ENCODE measurements around the gene FHDC1. TPM values are rescaled to one million over a fixed set of nuclear protein-coding genes. Genes with fewer than 3 reads are reported as not detected.

Gene FHDC1
- total RNA-seq, 1 donor from 2014 or later = 1.2 TPM

GRCh38 chr4:152956650-152957436, 20.7 kb downstream of the FHDC1 start:
- DNase-seq (ENCODE audit: low spot score) = no peak

GRCh38 chr4:152957437-152958171, 21.5 kb downstream of the FHDC1 start:
- DNase-seq (ENCODE audit: low spot score) = no peak

DNA sequence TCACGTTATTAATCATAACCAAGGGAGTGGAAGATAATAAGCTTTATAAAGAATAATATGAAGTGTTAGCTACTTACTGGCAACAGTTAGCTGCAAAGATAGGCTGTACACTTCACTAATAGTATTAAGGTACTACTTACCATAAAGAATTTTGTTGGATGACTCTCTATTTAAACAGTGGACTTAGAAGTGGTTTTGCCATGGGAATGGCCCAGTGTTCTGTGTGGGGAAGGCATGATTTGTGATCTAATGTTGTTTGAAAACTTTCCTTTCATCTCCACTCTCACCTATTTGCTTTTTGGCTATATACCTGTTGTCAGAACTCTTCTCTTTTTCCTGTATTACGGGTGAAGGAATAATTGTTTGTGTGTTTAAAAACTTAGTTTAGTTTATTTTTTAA, 23.0 kb downstream of the FHDC1 start:
- DNase-seq (ENCODE audit: low spot score) = no peak

- no peak for DNase-seq (ENCODE audit: low spot score)
Measured at GRCh38 chr4:152960082-152960481, 24.0 kb downstream of the FHDC1 start.

DNA sequence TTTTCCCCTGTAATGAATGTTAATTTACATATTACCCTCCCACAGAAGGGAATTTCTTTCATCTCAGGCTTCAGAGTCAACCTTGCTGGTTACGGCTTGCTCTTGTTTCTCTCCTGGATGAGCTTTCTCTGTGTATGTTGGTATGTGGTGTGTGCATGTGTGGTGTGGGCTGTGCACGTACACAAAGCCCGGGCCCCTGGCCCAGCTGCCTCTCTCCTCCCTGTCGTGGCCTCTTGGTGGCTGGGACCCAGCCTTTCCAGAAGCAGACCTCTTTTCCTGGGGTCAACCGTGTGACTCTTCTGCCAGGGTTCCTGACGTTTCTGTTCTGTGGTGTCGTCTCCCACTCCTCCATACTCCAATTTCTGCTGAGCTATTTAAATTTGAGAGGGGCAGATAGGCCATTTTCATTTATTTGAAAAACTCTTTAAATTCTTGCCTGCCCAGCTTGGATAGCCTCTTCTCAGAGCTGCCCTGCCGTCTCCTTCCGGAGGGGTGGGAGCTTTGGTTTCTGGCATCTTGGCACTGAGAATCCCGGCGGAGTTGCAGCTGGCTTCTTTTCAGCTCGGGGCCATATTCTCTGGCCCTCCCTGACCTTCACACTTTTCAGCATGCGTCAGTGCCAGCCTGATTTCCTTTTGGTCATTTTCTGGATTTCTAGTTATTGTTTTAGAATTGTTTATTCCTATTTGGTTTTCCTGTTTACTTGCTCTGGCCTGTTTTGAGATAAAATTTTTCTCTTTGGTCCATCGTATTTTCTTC, 25.1 kb downstream of the FHDC1 start:
- DNase-seq (ENCODE audit: low spot score) = no peak

- DNase-seq (ENCODE audit: low spot score) = no peak
Measured at GRCh38 chr4:152961773-152962115, 25.6 kb downstream of the FHDC1 start.

- no peak for DNase-seq (ENCODE audit: low spot score)
Measured at GRCh38 chr4:152962150-152962549, 26.0 kb downstream of the FHDC1 start.

DNA sequence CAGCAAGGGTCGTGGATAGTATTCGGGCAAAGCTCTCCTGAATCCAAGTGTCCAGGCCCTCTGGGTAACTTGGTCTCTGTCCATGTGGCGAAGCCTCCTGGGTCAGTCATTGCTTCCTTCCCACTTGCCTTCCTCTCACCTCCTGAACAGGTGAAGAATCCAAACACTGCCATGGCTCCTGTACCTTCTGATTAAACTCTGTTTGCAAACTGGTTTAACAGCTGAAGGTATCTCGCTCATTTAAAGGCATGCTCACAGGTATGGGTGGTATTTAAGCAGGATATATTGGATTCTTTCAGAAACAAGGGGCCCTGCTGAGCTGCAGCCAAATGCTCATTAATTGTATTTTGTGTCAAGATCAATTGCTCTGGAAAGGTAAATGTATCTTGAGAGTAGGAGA, 28.2 kb downstream of the FHDC1 start:
- DNase-seq (ENCODE audit: low spot score) = no peak

GRCh38 chr4:152965611-152966010, 29.5 kb downstream of the FHDC1 start:
- DNase-seq (ENCODE audit: low spot score) = no peak

DNA sequence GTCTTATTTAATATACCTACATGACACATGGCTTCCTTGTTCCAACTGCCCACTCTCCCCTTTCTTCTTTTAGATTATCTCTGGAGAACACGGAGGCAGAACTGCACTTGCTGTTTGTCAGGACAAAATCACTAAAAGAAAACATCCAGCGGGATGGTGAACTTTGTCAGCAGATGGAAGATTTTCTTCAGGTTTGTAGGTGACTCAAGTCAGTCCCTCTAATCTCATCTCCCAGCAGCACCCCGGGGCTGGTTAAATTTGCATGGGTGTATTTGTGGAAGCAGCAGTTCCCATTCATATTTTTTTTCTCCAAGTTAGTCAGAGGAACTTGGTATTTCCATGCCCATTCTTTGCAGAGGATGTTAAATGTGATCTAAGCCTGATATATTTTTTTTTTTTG, 31.8 kb downstream of the FHDC1 start:
- DNase-seq (ENCODE audit: low spot score) = no peak

DNA sequence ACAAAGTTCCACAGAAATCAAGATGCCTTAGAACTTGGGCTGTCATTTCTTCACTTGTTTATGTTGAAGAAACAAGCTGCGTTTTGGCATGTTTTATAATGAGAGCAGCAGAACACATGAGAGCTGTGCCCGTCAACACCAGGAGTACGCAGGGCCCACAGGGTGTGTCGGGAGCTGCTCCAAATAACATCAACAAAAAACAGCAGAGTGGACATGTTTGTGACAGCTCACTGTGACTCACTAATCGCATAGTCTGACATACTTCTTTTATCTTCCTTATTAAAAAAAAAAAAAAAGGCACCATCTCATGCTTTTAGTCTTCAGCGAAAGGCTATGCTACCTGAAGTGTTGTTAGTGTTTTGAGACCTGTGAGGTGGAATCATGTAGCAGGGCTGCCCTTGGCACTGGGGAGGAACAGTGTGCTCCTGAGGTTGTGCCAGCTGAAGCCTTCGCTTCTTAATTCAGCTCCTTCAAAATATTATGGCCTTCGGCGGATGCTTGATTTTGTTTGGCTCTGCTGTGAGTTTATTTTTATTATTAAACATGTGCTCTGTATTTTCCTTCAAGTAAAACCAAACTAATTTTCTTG, 32.8 kb downstream of the FHDC1 start:
- DNase-seq (ENCODE audit: low spot score) = no peak

DNA sequence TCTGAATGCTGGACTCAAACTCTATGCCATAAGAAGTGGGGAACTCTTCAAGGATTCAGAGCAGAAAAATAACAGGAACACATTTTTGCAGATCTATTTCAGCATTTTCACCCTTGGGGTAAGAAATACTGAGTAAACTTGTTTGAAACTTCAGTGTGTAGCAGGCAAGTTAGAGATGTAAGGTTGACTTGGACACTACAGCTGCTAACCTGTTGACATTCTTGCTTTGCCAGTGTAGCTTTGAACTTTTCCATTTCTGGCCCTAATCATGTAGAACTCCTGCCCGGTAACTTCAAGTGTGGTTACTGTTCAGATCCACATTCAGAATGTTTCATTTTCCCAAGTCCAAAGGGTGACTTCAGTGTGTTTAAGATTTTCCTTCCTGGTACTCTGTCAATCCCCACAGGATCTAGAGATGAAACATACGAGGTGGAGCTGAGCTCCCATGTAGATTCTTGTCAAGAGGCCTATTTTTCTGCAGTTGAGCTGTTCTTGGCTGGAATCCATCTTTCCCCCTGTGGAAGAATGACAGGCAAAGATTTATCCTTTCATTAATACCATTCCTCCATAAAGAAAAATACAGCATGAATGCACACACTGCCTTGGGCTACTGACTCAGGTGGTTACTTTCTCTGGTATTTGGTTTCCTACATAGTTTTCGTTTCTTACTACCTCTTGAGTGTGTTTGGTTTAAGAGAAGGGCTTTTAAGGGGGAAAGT, 34.1 kb downstream of the FHDC1 start:
- no peak for DNase-seq (ENCODE audit: low spot score)

- DNase-seq (ENCODE audit: low spot score) = no peak
Measured at GRCh38 chr4:152971053-152971452, 34.9 kb downstream of the FHDC1 start.

- DNase-seq (ENCODE audit: low spot score) = no peak
Measured at GRCh38 chr4:152972821-152973628, 36.9 kb downstream of the FHDC1 start.

DNA sequence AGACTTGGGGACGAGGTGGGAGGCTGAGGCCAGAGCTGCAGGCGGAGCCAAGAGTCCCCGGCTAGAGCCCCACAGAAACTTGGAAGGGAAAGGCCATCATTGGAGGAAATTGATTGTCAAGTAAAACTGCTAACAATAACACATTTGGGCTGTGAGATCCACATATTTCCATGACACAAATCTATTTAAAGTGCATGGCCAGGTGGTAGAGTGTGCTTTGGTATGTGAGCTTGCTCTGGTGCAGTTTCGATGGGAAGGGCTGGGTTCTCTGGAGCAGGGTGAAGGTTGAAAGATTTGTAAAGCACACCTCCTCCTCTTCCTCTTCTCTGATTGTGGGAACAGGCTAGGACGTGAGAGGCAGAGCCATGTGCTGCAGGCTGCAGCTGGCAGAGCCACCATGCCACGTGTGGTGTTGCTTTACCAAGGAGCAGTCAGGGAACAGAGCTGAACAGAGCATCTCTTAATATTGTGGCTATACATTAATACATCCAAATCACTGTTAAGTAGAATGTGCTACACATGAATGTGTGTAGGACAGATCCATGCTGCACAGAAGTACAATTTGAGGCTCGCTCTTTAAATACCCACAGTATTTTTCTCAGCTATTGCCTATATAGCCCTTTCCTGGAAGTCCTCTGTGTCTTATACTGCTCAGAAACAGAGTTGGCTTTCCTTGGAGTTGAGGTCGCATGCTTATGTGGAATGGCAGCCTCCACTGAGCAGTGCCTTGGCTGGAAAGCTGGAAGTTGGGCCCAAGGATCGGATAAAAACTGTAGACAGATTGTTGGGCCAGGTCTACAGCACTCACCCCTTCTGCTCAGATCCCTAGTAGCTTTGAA, 37.7 kb downstream of the FHDC1 start:
- no peak for DNase-seq (ENCODE audit: low spot score)

DNA sequence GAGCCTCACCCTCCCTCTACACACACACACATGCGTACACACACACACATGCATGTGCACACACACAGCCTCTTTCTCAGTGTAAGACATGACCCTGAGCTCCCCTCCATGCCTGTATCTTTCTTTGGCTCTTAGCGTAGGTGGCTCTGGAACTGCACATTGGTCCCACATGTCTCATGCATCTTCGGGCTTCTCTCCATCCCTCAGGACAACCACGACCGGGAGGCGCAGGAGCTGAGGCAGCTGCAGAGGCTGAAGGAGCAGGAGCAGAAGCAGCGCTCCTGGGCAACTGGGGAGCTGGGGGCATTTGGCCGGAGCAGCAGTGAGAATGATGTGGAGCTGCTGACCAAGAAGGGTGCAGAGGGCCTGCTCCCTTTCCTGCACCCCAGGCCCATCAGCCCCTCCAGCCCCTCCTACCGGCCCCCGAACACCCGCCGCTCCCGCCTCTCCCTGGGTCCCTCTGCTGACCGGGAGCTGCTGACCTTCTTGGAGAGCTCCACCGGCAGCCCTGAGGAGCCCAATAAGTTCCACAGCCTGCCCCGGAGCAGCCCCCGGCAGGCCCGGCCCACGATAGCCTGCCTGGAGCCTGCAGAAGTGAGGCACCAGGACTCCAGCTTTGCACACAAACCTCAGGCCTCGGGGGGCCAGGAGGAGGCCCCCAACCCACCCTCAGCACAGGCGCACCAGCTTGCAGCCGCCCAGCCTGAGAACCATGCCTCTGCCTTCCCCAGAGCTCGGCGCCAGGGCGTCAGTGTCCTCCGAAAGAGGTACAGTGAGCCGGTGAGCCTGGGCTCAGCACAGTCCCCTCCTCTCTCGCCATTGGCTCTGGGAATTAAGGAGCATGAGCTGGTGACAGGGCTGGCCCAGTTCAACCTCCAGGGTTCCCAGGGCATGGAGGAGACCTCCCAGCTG, 38.6 kb downstream of the FHDC1 start:
- no peak for DNase-seq (ENCODE audit: low spot score)

GRCh38 chr4:152975380-152976211, 39.5 kb downstream of the FHDC1 start:
- DNase-seq (ENCODE audit: low spot score) = no peak
